Activated CD4-positive, alpha-beta T cell treated with anti-CD3 and anti-CD28 coated beads, Interleukin-2, amount 10 ng/mL, durations not matched to agents 7 days and 5 days (primary cell): ENCODE measurements around the gene ALDH3A2. TPM values are rescaled to one million over a fixed set of nuclear protein-coding genes. Genes with fewer than 3 reads are reported as not detected.

Source experiments
- CTCF ChIA-PET: fragments of 350-600 bp; sonication (Branson Sonifier 250); formaldehyde crosslinking; loops from one replicate; lab custom pipeline; 2021; ENCODE audit warnings: antibody characterized with exemption; lab: Charles Lee
- POLR2A ChIA-PET: fragments of 350-600 bp; sonication (Branson Sonifier 250); formaldehyde crosslinking; loops from one replicate; lab custom pipeline; 2021; ENCODE audit warnings: antibody characterized with exemption; lab: Charles Lee
- DNase-seq: peaks from one replicate; pipeline ENCODE4 v3.0.0-alpha.2; 2020
- H3K27ac Mint-ChIP-seq: one replicate; pipeline ENCODE4 v1.8.0; 2021; ENCODE audit warnings: mild to moderate bottlenecking, moderate library complexity, mixed read lengths
- H3K27me3 Mint-ChIP-seq: one replicate; pipeline ENCODE4 v1.8.0; 2021; ENCODE audit warnings: mixed read lengths
- H3K36me3 Mint-ChIP-seq: one replicate; pipeline ENCODE4 v1.8.0; 2021; ENCODE audit warnings: low read depth, mixed read lengths
- H3K4me1 Mint-ChIP-seq: one replicate; pipeline ENCODE4 v1.8.0; 2021; ENCODE audit warnings: mixed read lengths
- H3K4me3 Mint-ChIP-seq: one replicate; pipeline ENCODE4 v1.8.0; 2021; ENCODE audit warnings: mild to moderate bottlenecking, moderate library complexity, mixed read lengths
- H3K9me3 Mint-ChIP-seq: one replicate; pipeline ENCODE4 v1.8.0; 2021; ENCODE audit warnings: mixed read lengths
- total RNA-seq, 2 experiments: library from RNA; stranded (reverse); gene quantifications; one replicate each; pipeline ENCODE4 v1.2.3, GENCODE V29; 2021

Gene ALDH3A2
- total RNA-seq, 2 experiments from 2014 or later: 21.3 to 25.8 TPM

DNA sequence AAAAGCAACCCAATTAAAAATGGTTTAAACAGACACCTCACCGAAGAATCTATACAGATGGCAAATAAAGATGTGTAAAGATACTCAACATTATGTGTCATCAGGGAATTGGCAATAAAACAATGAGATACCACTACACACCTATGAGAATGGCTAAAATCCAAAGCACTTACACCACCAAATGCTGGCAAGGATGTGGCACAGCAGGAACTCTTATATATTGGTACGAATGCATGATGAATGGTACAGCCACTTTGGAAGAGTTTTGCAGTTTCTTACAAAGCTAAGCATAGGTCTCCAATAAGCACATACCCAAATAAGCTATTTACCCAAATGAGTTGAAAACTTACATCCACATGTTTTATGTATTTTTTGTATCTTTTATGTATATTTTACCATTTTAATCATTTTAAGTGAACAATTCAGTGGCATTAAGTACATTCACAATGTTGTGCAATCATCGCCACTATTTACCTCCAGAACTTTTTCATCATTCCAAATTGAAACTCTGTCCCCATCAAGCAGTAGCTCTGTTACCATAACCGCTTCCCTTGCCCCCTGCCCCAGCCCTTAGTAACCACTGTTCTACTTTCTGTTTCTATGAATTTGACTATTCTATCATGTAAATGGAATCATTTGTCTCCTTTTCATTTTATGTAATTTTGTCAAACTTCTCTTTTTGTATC lies 6.7 kb upstream of the ALDH3A2 start:
- Mint-ChIP-seq H3K27ac (no peak overlapping the region), H3K36me3 (no peaks in the 10 kb centered on the region), H3K4me1 (peaks cover 18% of the 10 kb centered on the region), H3K9me3 (no peaks in the 10 kb centered on the region), H3K27me3 (peaks cover 37% of the 10 kb centered on the region), H3K4me3 (no peak overlapping the region)
- DNase-seq: no peak
- CTCF ChIA-PET: interaction anchor here (1.4 kb wide), 1 partner anchor 12 kb away, joined by 3 read pairs; no protein-coding TSS in a partner anchor
- POLR2A ChIA-PET: no interaction called here

GRCh38 chr17:19642373-19642893 lies 6.1 kb upstream of the ALDH3A2 start:
- DNase-seq: no peak
- H3K4me3 Mint-ChIP-seq: no peak overlapping the region
- H3K36me3 Mint-ChIP-seq: no peaks in the 10 kb centered on the region
- H3K9me3 Mint-ChIP-seq: no peaks in the 10 kb centered on the region
- ChIA-PET CTCF (interaction anchor here (1.4 kb wide), 1 partner anchor 12 kb away, joined by 3 read pairs; no protein-coding TSS in a partner anchor), POLR2A (no interaction called here)
- no peak overlapping the region for H3K27ac Mint-ChIP-seq
- peaks cover 36% of the 10 kb centered on the region for H3K27me3 Mint-ChIP-seq
- peaks cover 24% of the 10 kb centered on the region for H3K4me1 Mint-ChIP-seq

- POLR2A ChIA-PET: no interaction called here
Observed at GRCh38 chr17:19644493-19645210, 3.9 kb upstream of the ALDH3A2 start.

DNA sequence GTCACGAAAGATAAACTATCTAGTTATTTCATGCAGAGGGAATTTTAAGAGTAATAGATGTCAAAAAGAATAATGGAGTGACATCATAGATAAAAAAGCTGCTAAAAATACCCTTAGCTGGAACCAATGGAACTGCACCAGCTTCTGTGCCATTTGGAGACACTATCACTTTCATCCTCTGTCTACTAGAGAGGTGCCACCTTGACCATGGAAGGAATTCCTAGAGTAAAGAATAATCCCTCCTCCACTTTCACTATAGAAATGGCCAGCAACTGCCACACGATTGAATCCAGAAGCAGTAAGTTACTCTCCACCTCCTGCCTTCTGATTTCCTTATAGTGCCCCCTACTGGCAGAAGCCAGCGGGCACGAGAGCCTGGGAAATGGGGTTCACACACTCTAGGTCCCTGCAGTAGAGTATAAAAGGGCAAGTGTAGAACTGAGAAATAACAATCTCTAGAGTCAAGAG lies 2.8 kb upstream of the ALDH3A2 start:
- CTCF ChIA-PET: interaction anchor here (0.6 to 1.2 kb wide), 3 partner anchors 8 to 139 kb away, joined by 3 read pairs; no protein-coding TSS in a partner anchor
- Mint-ChIP-seq H3K27me3 (peaks cover 23% of the 10 kb centered on the region), H3K4me1 (peaks cover 42% of the 10 kb centered on the region), H3K36me3 (no peaks in the 10 kb centered on the region), H3K27ac (no peak overlapping the region), H3K9me3 (no peaks in the 10 kb centered on the region), H3K4me3 (no peak overlapping the region)
- POLR2A ChIA-PET: no interaction called here
- DNase-seq: peak; percentile 69

More at GRCh38 chr17:19644493-19645210, 3.9 kb upstream of the ALDH3A2 start:
- Mint-ChIP-seq H3K27ac (no peak overlapping the region), H3K4me3 (no peak overlapping the region), H3K9me3 (no peaks in the 10 kb centered on the region), H3K36me3 (no peaks in the 10 kb centered on the region), H3K4me1 (peaks cover 38% of the 10 kb centered on the region), H3K27me3 (peaks cover 25% of the 10 kb centered on the region)
- no peak for DNase-seq
- CTCF ChIA-PET: interaction anchor here (0.7 to 1.2 kb wide), 2 partner anchors 9 to 10 kb away, joined by 3 read pairs; no protein-coding TSS in a partner anchor

DNA sequence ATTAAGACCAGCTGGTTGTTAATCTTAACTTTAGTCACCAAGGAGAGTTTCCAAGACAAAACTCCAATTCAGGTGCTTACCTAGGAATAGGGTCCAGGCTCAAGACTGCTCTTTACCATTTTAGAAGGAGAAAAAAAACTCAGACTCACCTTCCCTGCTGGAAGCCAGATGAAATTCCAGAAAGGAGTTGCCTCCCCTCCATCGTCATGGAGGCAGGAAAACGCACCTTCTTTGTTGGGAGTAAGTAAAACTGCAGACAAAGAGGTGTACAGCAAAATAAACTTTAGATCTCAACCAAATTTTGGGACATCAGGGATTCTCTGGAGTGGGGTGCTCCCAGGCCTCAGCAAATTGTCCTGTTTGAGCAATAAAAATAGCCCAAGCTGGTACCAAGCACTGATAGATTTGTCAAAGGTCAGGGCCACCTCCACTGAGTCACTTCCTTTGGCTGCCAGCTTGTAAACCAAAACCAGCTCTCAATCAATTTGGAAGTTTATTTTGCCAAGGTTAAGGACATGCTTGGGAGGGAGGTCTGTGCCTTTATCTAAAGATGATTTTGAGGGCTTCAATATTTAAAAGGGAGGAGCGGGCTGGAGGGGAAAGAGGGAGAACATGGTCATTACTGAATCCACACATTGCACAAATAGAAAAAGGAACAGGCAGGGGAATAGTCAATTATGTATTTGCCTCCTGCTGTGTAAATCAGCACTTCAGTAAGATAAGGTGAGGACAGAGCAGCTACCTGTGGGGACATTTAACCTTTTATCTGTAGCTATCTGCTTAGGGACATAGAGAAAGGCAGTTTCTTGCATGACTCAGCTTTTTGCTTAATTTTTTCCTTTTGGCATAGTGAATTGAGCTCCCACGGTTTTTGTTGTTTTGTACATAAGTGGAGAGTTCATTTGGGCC lies 1.5 kb upstream of the ALDH3A2 start:
- Mint-ChIP-seq H3K4me1 (peaks cover 43% of the 10 kb centered on the region), H3K36me3 (no peaks in the 10 kb centered on the region), H3K9me3 (no peaks in the 10 kb centered on the region), H3K27me3 (peaks cover 13% of the 10 kb centered on the region), H3K27ac (peak overlapping the region; percentile 91), H3K4me3 (peak overlapping the region; percentile 92)
- DNase-seq: no peak
- CTCF ChIA-PET: interaction anchor here (0.6 to 2.1 kb wide), 5 partner anchors 8 to 134 kb away, joined by 3 to 5 read pairs (median 4); no protein-coding TSS in a partner anchor
- POLR2A ChIA-PET: interaction anchor here (0.6 kb wide), 1 partner anchor 284 kb away, joined by 3 read pairs; the partner anchor contains the start of gene B9D1

DNA sequence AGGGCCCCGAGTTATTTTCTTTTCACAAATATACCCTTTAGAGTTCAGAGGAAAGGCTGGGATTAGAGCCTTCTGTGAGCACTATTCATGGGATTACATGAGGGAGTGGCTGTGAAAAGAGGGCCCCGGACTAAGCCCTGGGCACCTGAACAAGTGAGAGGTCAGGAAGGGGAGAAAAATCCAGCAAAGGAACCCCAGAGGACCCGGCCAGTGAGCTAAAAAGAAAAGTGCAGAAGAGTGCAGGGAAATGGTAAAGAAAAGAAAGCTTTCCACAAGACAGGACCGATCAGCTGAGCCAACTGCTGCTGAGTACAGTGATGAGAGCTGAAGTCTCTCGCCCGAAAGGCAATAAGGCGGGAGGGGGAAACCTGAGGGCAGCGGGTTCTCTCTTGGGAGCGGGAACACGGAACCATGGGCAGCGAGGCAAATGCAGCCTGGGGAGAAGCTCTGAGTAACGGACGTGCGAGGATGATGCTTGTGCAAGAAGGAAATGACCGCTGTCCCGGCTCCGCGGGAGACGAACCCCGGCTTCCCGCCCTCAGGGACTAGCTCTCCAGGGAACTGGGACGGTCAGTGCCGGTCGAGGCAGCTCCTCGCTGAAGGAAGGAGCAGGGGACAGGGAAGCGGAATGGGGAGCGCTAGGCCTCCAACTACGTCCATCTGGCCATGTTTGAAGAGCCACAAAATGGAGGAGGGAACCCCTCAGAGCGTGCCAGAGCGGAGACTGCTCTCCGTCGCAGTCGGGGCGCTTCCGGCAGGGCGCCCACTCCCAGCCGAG lies 665 bp upstream of the ALDH3A2 start:
- ChIA-PET CTCF (interaction anchor here (1.0 to 2.1 kb wide), 4 partner anchors 9 to 134 kb away, joined by 3 to 5 read pairs (median 4); no protein-coding TSS in a partner anchor), POLR2A (interaction anchor here (0.5 to 0.8 kb wide), 3 partner anchors 9 to 301 kb away, joined by 3 to 4 read pairs (median 3); partner anchors contain the start of gene B9D1)
- H3K27me3 Mint-ChIP-seq: peaks cover 6% of the 10 kb centered on the region
- H3K4me1 Mint-ChIP-seq: peaks cover 36% of the 10 kb centered on the region
- H3K4me3 Mint-ChIP-seq: peak overlapping the region; percentile 92
- peak overlapping the region; percentile 91 for H3K27ac Mint-ChIP-seq
- DNase-seq: peak; percentile 35
- no peaks in the 10 kb centered on the region for H3K9me3 Mint-ChIP-seq
- peaks cover 3% of the 10 kb centered on the region for H3K36me3 Mint-ChIP-seq

DNA sequence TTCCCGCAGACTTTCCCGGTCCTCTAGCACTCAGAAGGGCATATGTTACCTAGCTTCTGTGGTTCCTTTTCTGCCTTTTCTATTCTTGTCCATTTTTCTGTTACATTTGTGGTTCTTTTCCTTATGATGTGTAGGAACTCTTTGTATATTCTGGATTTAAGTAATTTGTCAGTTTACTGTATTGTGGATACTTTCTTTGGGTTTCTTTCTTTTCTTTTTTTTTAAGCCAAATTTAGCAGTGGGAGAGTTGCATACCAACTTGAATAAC lies 657 bp downstream of the ALDH3A2 start:
- ChIA-PET POLR2A (interaction anchor here (1.0 kb wide), 1 partner anchor 27 kb away, joined by 3 read pairs; no protein-coding TSS in a partner anchor), CTCF (interaction anchor here (0.6 to 2.1 kb wide), 2 partner anchors 10 to 61 kb away, joined by 4 to 5 read pairs; no protein-coding TSS in a partner anchor)
- peaks cover 2% of the 10 kb centered on the region for H3K27me3 Mint-ChIP-seq
- H3K4me3 Mint-ChIP-seq: peak overlapping the region; percentile 92
- H3K27ac Mint-ChIP-seq: peak overlapping the region; percentile 14
- no peak for DNase-seq
- peaks cover 36% of the 10 kb centered on the region for H3K4me1 Mint-ChIP-seq
- peaks cover 12% of the 10 kb centered on the region for H3K36me3 Mint-ChIP-seq
- H3K9me3 Mint-ChIP-seq: peaks cover 3% of the 10 kb centered on the region

DNA sequence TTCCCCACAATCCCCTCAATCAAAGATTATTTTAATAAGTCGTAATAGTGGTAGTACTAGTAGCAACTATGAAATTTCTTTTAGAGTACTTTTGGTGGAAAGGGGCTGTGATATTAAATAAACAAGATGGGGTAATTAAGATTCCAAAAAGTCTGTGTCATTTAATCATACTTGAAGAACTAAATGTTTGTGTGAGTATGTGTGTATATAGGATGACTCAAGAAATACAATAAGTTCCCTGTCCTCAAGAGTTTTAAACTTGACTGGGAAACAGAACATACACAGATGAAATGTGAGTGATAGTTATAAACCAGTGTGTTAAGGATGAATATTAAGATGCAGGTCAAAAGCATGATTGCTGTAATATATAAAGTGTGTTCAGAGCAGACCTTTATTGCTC lies 2.3 kb downstream of the ALDH3A2 start:
- CTCF ChIA-PET: no interaction called here
- no peak overlapping the region for H3K27ac Mint-ChIP-seq
- H3K4me3 Mint-ChIP-seq: no peak overlapping the region
- peaks cover 33% of the 10 kb centered on the region for H3K4me1 Mint-ChIP-seq
- DNase-seq: no peak
- H3K9me3 Mint-ChIP-seq: peaks cover 3% of the 10 kb centered on the region
- POLR2A ChIA-PET: no interaction called here
- H3K27me3 Mint-ChIP-seq: peaks cover 2% of the 10 kb centered on the region
- H3K36me3 Mint-ChIP-seq: peaks cover 12% of the 10 kb centered on the region

- Mint-ChIP-seq H3K27ac (no peak overlapping the region), H3K4me3 (no peak overlapping the region), H3K36me3 (peaks cover 15% of the 10 kb centered on the region), H3K27me3 (no peaks in the 10 kb centered on the region), H3K9me3 (peaks cover 3% of the 10 kb centered on the region), H3K4me1 (peaks cover 30% of the 10 kb centered on the region)
- CTCF ChIA-PET: no interaction called here
- POLR2A ChIA-PET: no interaction called here
- no peak for DNase-seq
Observed at GRCh38 chr17:19651451-19652238, 3.1 kb downstream of the ALDH3A2 start.

- DNase-seq: no peak
- ChIA-PET POLR2A (interaction anchor here (0.7 kb wide), 1 partner anchor 150 kb away, joined by 3 read pairs; no protein-coding TSS in a partner anchor), CTCF (interaction anchor here (1.2 to 1.5 kb wide), 3 partner anchors 8 to 110 kb away, joined by 3 read pairs; no protein-coding TSS in a partner anchor)
- H3K27ac Mint-ChIP-seq: no peak overlapping the region
- H3K4me3 Mint-ChIP-seq: no peak overlapping the region
- no peaks in the 10 kb centered on the region for H3K27me3 Mint-ChIP-seq
- H3K4me1 Mint-ChIP-seq: peaks cover 21% of the 10 kb centered on the region
- peaks cover 15% of the 10 kb centered on the region for H3K36me3 Mint-ChIP-seq
- H3K9me3 Mint-ChIP-seq: peaks cover 3% of the 10 kb centered on the region
Observed at GRCh38 chr17:19652595-19652994, 4.0 kb downstream of the ALDH3A2 start.
